Measurements from ENCODE around the gene MRPS15.
"Not testable (repeated sequence)": the region's sequence is repeated elsewhere in the genome, so short reads cannot be mapped to it uniquely, and the experiment has no call there.

Gene MRPS15

DNA sequence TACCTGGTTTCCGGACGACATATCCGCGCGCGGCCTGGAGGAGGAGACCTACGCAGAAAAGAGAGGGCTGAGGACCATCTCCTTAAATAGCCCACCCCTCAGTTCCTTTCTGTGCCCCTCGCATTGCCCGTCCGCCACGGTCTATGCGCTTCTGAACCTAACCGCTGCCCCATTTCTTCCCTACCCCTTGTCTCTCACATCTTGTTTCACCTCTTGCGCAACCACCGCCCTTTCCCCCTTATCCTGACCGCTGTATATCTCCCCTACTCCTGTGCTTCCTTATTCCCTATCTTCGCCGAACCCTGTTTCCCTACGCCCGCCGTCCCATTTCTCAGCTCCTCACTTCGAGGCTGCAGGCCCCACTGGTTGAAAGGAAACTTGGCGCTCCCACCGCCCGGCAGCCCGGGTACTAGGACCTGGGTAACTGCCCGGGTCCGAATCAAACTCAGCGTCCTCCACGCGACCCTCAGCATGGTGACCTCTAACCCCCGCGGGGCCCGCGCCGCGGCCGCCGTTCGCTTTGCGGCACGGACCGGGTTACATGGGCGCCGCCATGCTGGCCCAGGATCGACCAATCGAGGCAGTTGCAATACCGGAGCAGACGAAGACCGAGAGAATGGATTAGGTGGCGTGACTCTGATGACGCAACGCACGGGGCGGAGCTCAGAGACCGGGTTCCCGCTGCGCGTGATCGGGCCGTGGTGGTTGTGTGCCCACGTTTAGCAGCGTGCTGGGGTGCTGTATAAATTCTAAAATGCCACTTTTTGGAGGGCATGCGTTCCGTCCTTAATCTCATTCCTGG lies at the start of gene MRPS15:
Gene MRPS15 (minus strand): TSS at position 582 of the 802 bp plus-strand sequence. CDS start 109 bp downstream, at position 473.
- peak; percentile 97 for DNase-seq

DNA sequence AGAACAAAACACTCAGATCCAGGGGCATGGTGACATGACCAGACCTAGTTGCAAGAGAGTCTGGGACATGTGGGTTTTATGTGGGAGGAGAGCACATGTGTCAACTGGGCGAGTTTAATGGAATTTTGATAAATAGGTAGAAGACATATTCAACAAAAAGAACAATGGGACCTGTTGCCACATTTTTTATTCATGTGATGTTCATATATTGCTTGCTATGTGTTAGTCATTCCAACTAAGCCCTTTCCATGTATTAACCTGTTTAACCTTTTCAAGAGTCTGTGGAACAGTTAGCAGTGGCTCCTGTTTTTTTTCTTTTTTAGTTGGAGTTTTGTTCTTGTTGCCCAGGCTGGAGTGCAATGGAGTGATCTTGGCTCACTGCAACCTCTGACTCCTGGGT lies 48.7 kb upstream of the MRPS15 start:
- DNase-seq: no peak

DNA sequence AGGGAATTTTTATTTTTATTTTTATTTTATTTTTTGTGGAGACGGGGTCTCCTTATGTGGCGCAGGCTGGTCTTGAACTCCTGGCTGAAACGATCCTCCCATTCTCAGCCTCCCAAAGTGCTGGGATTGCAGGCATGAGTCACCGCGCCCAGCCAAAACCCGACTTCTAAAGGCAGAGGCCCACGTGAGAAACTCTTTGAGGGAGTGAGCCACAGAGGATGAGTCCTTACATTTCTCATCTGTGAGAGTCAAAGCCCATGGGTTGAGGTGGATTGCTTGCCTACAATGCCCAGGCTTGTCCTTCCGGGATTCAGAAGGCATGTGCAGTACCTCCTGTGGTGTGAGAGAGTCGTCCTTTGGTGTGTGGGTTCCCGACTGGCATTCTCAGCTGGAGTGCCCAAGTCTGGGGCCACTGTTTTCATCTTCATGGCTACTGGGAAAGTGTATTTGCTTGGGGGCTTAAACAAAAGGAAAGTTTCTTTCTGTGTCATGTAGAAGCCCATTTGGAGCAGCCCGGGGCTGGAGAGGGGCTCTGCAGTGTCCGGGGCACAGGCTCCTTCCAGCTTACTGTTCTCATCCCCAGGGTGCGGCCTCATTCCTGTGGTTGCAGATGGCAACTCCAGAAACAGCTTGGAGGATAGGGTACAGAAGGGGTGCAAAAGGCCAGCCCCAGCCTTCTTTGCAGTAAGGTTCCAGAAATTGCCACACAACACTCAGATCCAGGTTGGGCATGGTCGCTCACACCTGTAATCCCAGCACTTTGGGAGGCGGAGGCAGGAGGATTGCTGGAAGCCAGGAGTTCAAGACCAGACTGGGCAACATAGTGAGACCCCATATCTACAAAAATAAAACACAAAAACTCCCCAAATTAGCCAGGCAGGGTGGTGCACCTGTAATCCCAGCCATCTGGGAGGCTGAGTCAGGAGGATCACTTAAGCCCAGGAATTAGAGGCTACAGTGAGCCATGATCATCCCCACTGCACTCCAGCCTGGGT lies 47.9 kb upstream of the MRPS15 start:
- DNase-seq: no peak

DNA sequence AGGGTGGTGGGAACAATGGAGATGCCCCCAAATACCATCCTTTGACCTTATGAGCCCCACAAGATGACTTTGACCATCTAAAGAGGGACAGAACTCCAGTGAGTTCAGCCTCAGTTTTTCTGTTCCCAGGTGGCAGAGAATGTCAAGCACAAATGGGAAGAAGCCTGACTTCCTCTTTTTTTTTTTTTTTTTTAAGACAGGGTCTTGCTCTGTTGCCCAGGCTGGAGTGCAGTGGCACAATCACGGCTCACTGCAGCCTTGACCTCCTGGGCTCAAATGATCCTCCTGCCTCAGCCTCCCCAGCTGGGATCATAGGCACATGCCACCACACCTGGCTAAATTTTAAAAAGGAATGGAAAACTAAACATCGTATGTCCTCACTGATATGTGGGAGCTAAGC lies 47.0 kb upstream of the MRPS15 start:
- not testable (repeated sequence) for DNase-seq

DNA sequence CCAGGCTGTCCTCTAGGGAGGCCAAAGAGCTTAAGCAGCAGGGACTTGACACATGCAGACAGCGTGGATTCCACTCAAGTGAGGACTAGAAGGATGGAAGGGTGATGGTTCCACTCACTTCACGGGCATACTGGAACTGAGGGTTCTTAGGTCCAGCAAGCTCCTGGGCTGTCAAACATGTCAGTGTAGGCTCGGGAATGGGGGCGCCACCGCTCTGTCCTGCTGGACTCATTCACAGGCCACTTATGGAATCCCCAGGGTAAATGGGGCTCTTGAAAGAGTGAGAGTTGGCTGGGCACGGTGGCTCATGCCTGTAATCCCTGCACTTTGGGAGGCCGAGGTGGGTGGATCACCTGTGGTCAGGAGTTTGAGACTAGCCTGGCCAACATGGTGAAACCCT lies 46.2 kb upstream of the MRPS15 start:
- DNase-seq: no peak

DNA sequence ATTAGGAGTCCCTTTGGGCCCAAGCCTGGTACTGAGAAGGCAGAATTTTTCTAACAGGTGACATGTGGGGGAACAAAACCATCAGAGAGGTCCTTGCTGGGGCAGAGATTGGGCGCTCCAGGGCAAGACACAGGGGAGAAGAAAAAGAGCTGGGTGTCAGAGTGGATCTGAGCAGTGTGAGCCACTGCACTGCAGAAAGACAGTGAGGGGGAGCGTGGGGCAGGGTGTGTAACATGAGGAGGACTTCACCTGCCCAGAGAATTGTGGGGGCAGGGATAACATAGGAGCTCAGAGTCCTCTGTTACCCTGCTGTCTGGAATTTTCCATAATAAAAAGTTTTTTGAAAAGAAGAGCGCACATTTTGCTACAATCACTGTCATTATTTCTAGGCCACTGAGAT lies 44.1 kb upstream of the MRPS15 start:
- DNase-seq: no peak

DNA sequence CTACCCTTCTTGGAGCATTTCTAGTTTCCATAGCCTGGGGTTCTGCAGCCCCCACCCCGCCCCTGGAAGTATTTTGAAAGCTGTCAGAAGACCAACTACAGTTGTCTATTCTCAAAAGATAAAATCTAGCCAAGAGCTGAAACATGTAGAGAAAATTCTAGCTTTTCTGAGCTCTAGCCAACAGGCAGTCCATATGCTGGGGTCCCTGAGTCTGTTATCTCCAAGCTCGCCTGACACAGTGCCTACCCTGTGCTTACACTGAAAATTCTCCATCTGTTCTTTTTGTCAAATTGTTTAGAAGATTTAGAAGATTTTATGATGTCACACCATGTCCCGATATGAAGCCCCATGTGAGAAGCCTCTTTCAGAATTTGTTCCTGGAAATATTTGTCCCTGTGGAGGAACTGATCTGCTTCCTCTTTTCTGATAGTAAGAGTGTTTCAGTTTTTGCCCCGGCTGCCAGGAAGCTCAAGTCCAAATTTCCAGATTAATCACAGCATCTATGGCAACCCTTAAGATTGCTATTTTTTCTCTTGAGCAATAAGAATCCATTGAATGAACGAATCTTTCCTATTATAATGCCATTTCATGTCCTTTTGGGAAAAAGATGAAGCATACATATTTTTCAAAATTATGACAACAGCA lies 42.2 kb upstream of the MRPS15 start:
- DNase-seq: no peak

DNA sequence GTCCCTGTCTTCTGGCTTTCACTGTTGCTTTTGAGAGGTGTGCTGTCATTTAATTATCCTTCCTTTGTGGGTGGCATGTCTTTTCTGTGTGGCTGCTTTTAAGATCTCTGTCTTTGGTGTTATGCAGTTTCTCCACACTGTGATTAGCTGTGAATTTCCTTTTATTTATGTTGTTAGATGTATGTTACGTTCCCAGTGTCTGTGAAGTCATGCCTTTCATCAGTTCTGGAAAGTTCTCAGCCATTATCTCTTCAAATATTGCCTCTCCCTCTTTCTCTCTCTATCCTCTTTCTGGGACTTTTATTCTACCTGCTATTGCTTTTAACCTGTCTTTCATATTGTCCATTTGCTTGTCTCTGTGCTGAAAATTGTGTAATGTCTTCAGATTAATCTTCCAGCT lies 39.5 kb upstream of the MRPS15 start:
- no peak for DNase-seq

DNA sequence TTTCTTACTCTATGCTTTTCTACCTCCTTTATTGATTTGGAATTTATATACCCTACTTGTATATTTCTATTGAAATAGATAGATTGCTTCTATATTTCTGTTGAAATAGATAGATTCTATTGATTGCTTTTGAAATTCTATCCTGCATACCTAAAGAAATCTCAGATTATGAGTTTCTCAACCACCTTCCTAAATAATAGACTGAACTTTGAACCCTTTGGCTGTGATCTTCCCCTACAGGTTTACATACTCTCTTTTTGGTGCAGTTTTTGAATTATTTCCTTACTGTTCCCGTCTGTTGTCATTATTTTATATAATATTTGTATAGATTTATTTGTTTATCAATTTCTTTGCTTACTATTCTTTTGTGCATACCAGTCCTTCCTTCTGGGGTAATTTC lies 39.0 kb upstream of the MRPS15 start:
- no peak for DNase-seq

DNA sequence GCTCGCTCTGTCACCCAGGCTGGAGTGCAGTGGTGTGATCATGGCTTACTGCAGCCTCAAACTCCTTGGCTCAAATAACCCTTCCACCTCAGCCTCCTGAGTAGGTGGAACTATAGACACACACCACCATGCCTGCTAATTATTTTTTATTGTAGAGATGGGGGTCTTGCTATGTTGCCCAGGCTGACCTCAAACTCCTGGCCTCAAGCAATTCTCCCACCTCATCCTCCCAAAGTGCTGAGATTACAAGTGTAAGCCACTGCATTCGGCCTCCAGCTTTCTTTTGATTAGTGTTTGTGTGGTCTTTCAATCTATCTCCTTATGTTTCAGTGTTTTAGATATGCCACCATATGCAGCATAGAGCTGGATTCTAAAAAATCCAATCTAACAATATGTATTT lies 38.4 kb upstream of the MRPS15 start:
- DNase-seq: no peak

DNA sequence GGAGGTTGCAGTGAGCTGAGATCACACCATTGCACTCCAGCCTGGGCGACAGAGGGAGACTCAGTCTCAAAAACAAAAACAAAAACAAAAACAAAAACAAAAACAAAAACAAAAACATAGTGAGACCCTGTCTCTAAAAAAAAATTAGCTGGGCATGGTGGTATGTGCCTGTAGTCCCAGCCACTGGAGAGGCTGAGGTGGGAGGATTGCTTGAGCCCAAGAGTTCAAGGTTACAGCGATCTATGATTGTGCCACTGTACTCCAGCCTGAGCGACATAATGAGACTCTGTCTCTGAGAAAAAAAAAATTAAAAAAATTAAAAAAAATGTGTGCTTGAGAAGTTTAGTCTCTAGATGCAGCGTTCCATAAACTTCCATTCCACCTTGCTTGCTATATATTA lies 37.7 kb upstream of the MRPS15 start:
- DNase-seq: not testable (repeated sequence)

DNA sequence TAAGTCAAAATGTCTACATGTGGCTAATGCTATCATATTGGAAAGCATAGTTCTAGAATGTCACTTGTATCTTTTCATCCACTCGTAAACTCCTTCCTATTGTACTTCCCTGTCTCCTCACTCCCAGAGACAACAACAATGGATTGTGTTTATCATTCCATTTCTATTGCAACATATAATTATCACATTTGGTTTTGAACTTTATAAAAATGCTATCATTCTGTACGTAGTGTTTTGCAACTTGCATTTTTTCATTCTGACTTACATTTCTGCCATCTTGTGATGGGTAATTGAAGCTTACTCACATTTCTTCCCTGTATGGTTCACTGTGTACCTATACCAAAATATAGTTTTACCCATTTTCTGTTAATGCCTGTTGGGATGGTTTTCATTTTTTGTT lies 33.0 kb upstream of the MRPS15 start:
- DNase-seq: no peak

DNA sequence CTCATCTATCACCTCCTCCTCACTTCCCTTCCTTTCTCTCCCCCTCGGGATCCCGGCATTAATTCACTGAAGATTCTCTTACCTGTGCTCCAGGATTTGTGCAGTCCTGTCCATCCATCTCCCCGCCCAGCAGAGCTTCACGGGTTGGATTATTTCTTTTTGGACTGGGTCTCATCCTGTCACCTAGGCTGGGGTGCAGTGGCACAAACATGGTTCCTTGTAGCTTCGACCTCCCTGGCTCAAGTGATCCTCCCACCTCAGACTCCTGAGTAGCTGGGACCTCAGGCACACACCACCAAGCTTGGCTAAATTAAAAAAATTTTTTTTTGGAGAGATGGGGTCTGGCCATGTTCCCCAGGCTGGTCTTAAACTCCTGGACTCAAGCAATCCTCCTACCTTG lies 30.8 kb upstream of the MRPS15 start:
- DNase-seq: no peak

DNA sequence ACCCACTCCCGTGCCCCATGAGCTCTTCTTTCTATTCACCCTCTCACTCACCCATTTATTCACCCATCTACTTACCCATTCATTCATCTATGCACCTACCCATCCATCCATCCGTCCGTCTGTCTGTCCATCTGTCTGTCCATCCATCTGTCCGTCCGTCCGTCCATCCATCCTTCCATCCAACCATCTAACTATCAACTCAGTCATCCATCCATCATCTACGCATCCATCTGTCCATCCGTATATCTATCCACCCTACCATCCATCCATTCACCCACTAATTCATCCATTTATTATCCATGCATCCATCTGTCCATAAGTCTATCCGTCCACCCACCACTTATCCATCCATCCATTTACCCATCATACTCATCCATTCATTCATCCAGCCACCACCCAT lies 29.3 kb upstream of the MRPS15 start:
- no peak for DNase-seq

DNA sequence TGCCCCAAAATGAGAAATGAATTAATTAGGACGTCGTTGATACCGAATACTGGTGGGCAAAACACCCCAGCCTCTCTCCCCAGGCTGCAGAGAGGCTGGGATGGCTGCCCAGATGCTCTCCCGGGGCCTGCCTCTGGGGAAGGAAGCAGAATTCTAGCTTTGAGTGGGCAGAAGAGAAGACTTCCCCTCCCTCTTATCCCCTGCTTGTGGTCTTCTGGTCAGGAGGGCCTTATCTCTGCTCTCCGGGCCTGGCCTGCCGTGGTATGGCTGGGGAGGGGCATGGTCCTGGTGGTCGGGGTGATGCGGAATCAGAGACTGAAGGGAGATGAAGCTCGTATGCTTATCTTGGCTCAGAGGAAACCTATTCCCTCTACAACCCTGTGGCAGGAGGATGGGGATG lies 28.3 kb upstream of the MRPS15 start:
- no peak for DNase-seq

DNA sequence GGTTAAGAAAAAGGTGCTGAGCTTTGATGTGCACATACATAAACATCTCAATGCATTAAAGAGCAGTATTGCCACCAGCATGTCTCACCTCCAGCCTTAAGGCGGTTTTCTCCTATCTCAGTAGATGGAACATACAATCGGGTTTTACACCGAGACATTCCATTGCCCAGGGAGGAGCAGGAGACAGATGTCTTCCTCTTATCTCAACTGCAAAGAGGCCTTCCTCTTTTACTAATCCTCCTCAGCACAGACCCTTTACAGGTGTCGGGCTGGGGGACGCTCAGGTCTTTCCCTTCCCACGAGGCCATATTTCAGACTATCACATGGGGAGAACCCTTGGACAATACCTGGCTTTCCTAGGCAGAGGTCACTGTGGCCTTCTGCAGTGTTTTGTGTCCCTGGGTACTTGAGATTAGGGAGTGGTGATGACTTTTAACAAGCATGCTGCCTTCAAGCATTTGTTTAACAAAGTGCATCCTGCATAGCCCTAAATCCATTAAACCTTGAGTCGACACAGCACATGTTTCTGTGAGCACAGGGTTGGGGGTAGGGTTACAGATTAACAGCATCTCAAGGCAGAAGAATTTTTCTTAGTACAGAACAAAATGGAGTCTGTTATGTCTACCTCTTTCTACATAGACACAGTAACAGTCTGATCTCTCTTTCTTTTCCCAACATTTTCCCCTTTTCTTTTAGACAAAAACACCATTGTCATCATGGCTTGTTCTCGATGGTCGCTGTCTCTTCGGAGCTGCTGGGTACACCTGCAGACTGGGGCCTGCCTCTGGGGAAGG lies 25.3 kb upstream of the MRPS15 start:
- DNase-seq: not testable (repeated sequence)

DNA sequence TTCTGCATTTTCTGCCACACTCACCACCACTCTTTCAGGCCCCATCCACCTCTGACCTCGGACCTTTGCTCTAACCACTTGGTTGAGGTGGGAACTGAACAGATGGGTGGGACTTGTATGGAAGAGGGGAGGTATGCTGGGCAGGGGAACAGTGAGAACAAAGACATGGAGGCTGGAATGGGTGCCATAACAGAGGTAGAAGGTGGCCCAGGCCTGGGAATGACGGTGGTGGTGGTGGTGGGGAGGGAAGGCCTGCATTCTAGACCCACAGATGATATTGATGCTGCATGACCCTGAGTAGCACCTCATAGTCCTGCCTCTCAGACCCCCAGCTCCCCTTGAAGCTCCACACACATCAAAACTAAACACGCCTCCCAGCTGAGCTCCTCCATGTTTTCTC lies 23.7 kb upstream of the MRPS15 start:
- no peak for DNase-seq

DNA sequence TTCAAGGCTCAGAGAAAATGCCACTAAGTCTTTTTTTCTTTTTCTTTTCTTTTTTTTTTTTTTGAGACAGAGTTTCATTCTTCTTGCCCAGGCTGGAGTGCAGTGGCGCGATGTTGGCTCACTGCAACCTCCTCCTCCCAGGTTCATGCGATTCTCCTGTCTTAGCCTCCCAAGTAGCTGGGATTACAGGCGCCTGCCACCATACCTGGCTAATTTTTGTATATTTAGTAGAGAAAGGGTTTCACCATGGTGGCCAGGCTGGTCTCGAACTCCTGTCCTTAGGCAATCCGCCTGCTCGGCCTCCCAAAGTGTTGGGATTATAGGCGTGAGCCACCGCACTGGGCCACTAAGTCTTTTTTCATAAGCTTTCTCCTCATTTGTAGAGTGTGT lies 23.1 kb upstream of the MRPS15 start:
- DNase-seq: not testable (repeated sequence)

DNA sequence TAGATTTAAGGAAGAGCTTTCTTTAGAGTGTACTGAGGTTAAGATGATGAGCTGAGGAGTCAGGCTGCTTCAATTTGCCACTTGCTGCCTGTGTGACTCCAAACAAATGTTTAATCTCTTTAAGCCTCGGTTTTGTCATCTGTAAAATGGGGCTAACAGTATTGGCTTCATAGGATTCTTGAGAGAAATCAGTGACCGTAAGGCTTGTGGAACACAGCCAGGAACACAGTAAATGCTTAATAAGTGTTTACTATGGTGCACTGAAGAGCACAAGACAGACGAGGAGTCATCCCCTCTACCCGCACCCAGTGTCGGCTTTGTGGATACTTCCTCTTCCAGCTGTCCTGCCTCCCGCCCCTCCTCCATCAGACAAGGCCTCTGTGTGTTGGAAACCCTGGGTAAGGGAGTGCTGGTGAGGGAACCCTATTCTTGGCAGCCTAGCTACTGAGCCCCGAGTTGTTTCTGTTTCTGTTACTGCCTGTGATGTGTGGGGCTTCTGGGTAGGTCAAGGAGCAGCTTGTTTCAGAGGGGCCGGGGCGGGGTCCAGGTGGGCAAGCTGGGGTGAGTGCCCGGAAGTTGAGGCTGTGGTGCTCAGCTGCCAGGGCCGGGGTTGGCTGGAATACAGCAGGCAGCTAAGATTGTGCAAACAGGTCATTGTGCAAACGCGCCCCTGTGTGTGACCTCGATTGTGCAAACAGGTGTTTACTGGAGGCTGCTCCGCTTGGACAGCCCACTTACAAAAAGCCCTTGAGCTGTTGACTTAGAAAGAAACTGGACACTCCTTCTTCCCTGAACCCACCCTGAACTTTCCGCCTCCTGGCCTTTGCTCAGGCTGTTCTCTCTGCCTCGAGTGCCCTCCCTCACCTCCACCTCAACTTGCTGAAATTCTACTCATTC lies 22.5 kb upstream of the MRPS15 start:
- DNase-seq: peak; percentile 80

DNA sequence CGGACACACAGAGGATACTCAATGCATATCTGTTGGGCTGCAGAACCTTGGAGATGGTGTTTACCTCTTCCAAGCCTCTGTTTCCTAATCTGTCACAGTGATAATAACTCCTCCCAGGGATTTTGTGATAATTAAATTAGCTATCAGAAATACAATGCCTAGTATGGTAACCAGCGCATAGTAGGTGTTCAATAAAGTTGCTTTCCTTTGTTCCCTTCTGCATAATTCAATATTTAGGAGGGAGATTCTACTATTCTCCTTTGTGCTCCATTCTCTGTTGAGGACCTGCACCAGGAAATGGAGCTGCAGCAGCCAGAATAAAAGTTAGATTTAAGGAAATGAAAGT lies 21.9 kb upstream of the MRPS15 start:
- DNase-seq: no peak

DNA sequence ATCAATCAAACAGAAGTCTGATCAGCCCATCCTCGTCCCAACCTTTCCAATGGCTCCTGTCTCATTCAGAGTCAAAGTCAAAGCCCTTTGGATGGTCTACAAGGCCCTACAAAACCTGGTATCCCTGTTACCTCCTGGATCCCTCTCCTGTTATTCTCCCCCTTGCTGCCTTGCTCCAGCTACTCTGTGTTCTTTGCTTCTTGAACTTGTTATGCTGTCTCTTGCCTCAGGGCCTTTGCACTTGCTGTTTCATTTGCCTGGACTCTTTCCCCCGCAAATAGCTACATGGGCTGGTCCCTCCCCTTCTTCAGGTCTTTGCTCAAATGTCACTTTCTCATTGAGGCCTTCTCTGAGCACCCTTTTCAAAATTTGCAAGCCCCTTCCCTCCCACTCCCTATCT lies 19.9 kb upstream of the MRPS15 start:
- DNase-seq: no peak
